ENCODE measurements around the gene NMNAT3.

- no peak for TF ChIP-seq CTCF (IDR thresholded peaks at IDR 0.05)
- no peak for TF ChIP-seq POLR2A (IDR thresholded peaks at IDR 0.05)
Observed at GRCh38 chr3:139674571-139675260, 3.1 kb downstream of the NMNAT3 start.
